CD4-positive, alpha-beta T cell (primary cell): ENCODE results near the gene MGST1. TPM values are rescaled to one million over a fixed set of nuclear protein-coding genes. Genes with fewer than 3 reads are reported as not detected.

Experiments
- ATAC-seq: fragments of 200-7000 bp; cut with Tn5 transposase; one replicate; pipeline ENCODE4 v1.10.0; 2022; ENCODE audit warnings: mild to moderate bottlenecking; ENCODE audit not compliant: poor library complexity
- CTCF ChIA-PET: fragments of 350-600 bp; sonication (Branson Sonifier 250); formaldehyde crosslinking; loops from one replicate; lab custom pipeline; 2021; ENCODE audit warnings: antibody characterized with exemption, inconsistent platforms; lab: Charles Lee
- POLR2A ChIA-PET: fragments of 350-600 bp; sonication (Branson Sonifier 250); formaldehyde crosslinking; loops from one replicate; lab custom pipeline; 2021; ENCODE audit warnings: antibody characterized with exemption, inconsistent platforms; lab: Charles Lee
- DNase-seq, 14 experiments: peaks; one replicate each; pipeline ENCODE4 v3.0.0-alpha.2; 2013 to 2020; ENCODE audit warnings: mixed read lengths in 2 of 14
- H3K27ac ChIP-seq, 2 donors: one replicate each; pipeline versions ENCODE4 v1.5.1 to v1.7.0; 2013; ENCODE audit warnings: low read length in 2 of 2, low read depth in 1 of 2, mild to moderate bottlenecking in 1 of 2
- H3K27me3 ChIP-seq, 2 experiments: 1 replicate in 1 of 2; 2 replicates in 1 of 2; pipeline versions ENCODE4 v1.6.1 to v1.7.0; 2013; ENCODE audit warnings: low read length in 2 of 2, control low read depth in 1 of 2, mild to moderate bottlenecking in 1 of 2, moderate library complexity in 1 of 2; ENCODE audit not compliant: insufficient read depth in 2 of 2, control insufficient read depth in 1 of 2
- H3K36me3 ChIP-seq: one replicate; pipeline ENCODE4 v1.6.1; 2013; ENCODE audit warnings: low read length, control low read depth; ENCODE audit not compliant: insufficient read depth
- H3K4me1 ChIP-seq: one replicate; pipeline ENCODE4 v1.6.1; 2013; ENCODE audit warnings: low read length, control low read depth; ENCODE audit not compliant: insufficient read depth
- H3K4me3 ChIP-seq: one replicate; pipeline ENCODE4 v1.5.1; 2013; ENCODE audit warnings: mild to moderate bottlenecking, low read length, moderate library complexity
- H3K9me3 ChIP-seq, 2 experiments: 1 replicate in 1 of 2; 2 replicates in 1 of 2; pipeline versions ENCODE4 v1.6.1 to v1.7.0; 2013; ENCODE audit warnings: low read length in 2 of 2, mild to moderate bottlenecking in 2 of 2, control low read depth in 1 of 2, moderate library complexity in 1 of 2; ENCODE audit not compliant: control insufficient read depth in 1 of 2, insufficient read depth in 1 of 2
- H3K27ac Mint-ChIP-seq: one replicate; pipeline ENCODE4 v1.8.0; 2020; ENCODE audit warnings: mixed read lengths
- H3K27me3 Mint-ChIP-seq: one replicate; pipeline ENCODE4 v1.8.0; 2021; ENCODE audit warnings: mixed read lengths
- H3K36me3 Mint-ChIP-seq: one replicate; pipeline ENCODE4 v1.8.0; 2021; ENCODE audit warnings: low read depth, mixed read lengths
- H3K4me1 Mint-ChIP-seq: one replicate; pipeline ENCODE4 v1.8.0; 2021; ENCODE audit warnings: low read depth, mixed read lengths
- H3K4me3 Mint-ChIP-seq: one replicate; pipeline ENCODE4 v1.8.0; 2020; ENCODE audit warnings: mild to moderate bottlenecking, mixed read lengths
- H3K9me3 Mint-ChIP-seq: one replicate; pipeline ENCODE4 v1.8.0; 2020; ENCODE audit warnings: mixed read lengths
- CTCF ChIP-seq: fragments of 200-600 bp; IDR thresholded peaks from one replicate; pipeline ENCODE4 v1.8.0; 2022; ENCODE audit warnings: antibody characterized with exemption, mild to moderate bottlenecking
- intact Hi-C, 2 experiments: fragments of 100-400 bp; cut with DNase I in 1 of 2; cut with micrococcal nuclease in 1 of 2; formaldehyde crosslinking; loops; one replicate each; pipeline versions ENCODE4 v1.15.1 to v1.9.0; 2023 to 2025; cut with DNase I, micrococcal nuclease
- total RNA-seq, 174 experiments: library from RNA in 2 of 174; stranded (reverse) in 2 of 174; gene quantifications; one replicate each; pipeline ENCODE4 v1.2.3 and lab custom pipeline; 2021 to 2026

Gene MGST1
- total RNA-seq, 2 experiments from 2014 or later, result 1.4 TPM; not detected in 1

GRCh38 chr12:16324272-16324671 lies 23.2 kb upstream of the MGST1 start:
- Mint-ChIP-seq H3K9me3 (peaks cover 4% of the 10 kb centered on the region), H3K27ac (no peak overlapping the region), H3K4me1 (no peaks in the 10 kb centered on the region), H3K27me3 (no peaks in the 10 kb centered on the region), H3K4me3 (no peak overlapping the region), H3K36me3 (no peaks in the 10 kb centered on the region)
- TF ChIP-seq CTCF, result no peak
- intact Hi-C loops, result no loop called here
- ChIA-PET CTCF (no interaction called here), POLR2A (no interaction called here)
- Histone ChIP-seq H3K27ac (no peak overlapping the region), H3K36me3 (no peaks in the 10 kb centered on the region), H3K27me3 (no peaks in the 10 kb centered on the region), H3K4me3 (no peak overlapping the region), H3K4me1 (no peaks in the 10 kb centered on the region), H3K9me3 (peaks cover 0 to 9% of the 10 kb centered on the region in 2 experiments)
- no peak for DNase-seq
- ATAC-seq, result no peak

- intact Hi-C loops, result no loop called here
- ATAC-seq, result no peak
- DNase-seq, result no peak
- Histone ChIP-seq H3K27ac (no peak overlapping the region), H3K36me3 (no peaks in the 10 kb centered on the region), H3K4me3 (no peak overlapping the region), H3K4me1 (no peaks in the 10 kb centered on the region), H3K9me3 (peaks cover 0 to 9% of the 10 kb centered on the region in 2 experiments), H3K27me3 (no peaks in the 10 kb centered on the region)
- Mint-ChIP-seq H3K36me3 (no peaks in the 10 kb centered on the region), H3K27ac (no peak overlapping the region), H3K4me1 (no peaks in the 10 kb centered on the region), H3K27me3 (no peaks in the 10 kb centered on the region), H3K4me3 (no peak overlapping the region), H3K9me3 (peaks cover 3% of the 10 kb centered on the region)
- ChIA-PET CTCF (no interaction called here), POLR2A (no interaction called here)
- TF ChIP-seq CTCF, result no peak
Measured at GRCh38 chr12:16324772-16325171, 22.7 kb upstream of the MGST1 start.

- ChIA-PET POLR2A (no interaction called here), CTCF (no interaction called here)
- Histone ChIP-seq H3K36me3 (no peaks in the 10 kb centered on the region), H3K4me1 (no peaks in the 10 kb centered on the region), H3K27me3 (no peaks in the 10 kb centered on the region), H3K9me3 (peaks cover 0 to 9% of the 10 kb centered on the region in 2 experiments), H3K4me3 (no peak overlapping the region), H3K27ac (no peak overlapping the region)
- Mint-ChIP-seq H3K4me1 (no peaks in the 10 kb centered on the region), H3K27ac (no peak overlapping the region), H3K4me3 (no peak overlapping the region), H3K27me3 (no peaks in the 10 kb centered on the region), H3K36me3 (no peaks in the 10 kb centered on the region), H3K9me3 (peaks cover 3% of the 10 kb centered on the region)
- TF ChIP-seq CTCF, result no peak
- intact Hi-C loops, result no loop called here
- ATAC-seq (no peak), DNase-seq (no peak)
Measured at GRCh38 chr12:16325426-16325825, 22.0 kb upstream of the MGST1 start.
